HS-5 (cell line): Measurements from ENCODE around the gene GIPC2.
"Not testable (repeated sequence)": the region's sequence is repeated elsewhere in the genome, so short reads cannot be mapped to it uniquely, and the experiment has no call there.

Experiments used
- DNase-seq: peaks from one replicate; pipeline ENCODE4 v3.0.0-alpha.2; 2012; ENCODE audit warnings: low read depth

Gene GIPC2

DNA sequence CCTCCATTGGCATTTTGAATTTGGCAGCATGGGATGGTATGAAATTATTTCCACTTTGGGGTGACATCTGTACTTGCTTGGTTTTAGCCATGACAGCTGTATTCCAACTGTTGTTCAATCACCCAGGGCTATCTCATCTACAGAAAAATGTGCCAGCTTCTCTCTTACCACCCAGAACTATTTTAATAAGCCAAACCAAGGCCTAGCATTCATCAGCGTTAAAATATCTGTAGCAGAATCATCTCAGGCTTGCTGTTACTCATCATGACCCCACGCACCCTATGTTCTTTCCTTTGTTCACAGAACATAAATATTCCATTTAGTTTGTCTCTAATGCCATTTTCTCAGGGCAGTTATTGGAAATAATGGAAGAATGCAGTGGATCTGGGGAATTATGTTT, 49.8 kb downstream of the GIPC2 start:
- DNase-seq, result peak; percentile 80

DNA sequence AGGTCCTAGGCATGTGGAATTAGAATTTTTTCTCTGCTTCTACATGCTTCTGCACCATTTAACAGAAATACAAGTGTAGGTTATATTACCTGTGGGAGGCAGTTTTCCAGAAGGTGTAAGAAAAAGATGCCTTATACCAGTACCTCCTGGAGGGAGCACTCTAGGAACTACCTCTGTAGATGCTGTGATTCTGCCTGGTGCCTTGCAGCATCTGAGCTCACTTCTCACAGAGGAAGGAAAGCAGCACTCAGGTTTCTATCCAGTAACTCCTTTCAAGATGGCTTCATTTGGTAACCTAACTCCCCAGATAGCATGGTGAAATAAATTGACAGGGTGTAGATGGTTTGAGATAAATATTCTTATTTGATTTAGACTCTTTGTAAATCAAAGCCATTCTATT, 50.3 kb downstream of the GIPC2 start:
- no peak for DNase-seq

DNA sequence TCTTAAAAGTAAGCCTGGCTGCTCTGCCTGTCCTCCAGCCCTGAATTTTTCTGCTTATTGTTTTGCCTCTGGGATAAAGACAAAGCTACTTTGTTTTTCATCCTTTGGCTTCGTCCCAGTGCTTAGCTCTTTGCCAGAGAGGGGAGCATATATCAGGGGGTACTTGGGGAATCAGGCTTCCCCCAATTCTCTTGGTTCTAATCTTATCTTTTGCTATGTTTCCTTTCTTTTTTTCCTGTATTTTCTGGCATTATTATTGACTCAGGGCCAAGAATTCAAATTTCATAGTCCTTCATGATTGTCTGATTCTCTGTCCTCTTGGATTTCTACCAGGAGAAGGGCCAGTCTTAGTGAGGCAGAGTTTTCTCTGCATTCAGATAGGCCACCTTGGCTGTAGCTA, 51.2 kb downstream of the GIPC2 start:
- no peak for DNase-seq

DNA sequence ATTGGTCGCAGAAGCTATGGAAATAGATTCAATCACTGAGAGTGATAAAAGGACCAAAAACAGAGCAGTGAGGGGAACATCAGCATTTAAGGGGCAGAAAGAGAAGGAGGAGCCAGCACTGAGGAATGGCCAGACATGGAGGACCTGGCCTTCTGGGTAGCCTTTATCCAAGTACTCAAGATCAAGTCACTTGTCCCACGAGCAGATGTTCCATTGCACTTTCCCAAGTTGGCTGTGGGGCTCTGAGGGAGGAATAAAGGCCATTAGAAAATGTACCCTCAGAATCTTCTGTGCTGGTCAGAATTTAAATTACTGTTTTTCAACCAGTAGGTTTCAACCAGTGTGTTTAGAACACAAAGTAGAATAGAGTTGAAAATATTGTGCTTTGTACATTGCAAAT, 55.3 kb downstream of the GIPC2 start:
- DNase-seq, result no peak

DNA sequence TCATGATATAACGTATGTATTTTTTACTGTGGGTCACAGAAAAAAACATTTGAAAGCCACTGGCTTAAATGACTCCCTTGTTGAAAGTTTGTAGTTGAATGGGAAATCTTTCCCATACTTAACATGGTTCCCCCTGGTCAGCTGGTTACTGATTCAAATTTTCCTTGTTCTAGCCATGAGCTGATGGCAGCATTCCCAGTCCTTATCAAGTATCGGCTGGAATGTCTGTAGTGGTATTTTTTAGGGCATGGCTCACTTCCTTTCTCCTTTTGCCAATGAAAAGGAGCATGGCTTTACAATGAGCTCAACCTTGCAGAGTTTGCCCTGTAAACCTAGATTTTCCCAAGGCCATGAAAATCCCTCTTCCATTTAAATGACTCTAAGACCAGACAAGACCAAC, 55.7 kb downstream of the GIPC2 start:
- peak; percentile 98 for DNase-seq

DNA sequence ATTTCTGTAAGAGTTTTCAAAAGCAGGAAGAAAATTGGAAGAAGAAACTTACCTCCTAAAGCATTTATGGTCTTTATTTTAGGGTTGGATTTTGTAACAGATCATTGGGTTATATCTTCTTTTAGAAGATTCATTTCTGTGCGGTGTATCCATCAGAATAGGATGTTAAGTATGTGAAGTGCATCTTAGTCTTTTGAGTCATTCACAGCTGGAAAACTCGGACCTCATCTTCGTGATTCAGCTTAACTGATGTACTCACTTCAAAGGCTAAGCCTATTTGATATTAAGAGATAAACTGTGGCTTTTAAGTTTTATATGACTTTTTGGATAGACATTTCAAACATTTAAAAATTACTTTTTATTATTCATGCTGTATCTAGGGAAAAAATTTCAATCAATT, 56.3 kb downstream of the GIPC2 start:
- DNase-seq, result peak; percentile 89

DNA sequence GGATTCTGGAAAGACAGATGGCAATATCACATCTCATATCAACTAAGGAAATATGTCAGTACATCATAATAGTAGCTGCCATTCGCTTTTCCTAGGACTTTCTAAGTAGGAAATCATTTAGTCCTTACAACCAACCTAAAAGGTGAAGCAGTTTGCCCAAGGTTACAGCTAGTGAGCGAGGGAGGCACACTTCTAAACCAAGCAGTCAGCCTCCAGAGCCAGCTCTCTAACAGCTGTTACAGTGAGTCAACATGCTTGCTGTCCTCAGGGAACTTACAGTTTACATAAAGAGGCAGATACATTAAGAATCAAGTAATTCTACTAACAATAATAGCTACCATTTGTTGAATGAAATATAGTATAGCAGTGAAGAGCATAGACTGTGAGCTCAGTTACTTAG, 57.1 kb downstream of the GIPC2 start:
- DNase-seq, result no peak

DNA sequence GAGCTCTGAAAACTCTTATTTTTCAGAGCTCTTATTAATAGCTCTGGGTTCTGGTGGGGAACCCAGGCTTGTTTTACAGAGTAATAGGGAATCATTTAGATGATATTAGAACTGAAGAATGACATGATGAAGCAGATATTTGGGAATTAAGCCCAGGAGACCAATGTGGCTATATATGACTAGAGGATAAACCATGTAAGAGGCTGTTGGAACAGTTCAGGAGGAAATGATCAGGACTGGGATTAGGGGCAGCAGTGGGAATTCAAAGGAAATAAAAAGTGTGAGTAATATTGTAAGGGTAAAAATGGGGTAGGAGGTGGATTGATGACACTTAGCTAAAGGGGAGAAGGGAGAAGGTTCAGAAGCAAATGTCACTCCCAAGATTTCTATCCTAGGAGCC, 58.6 kb downstream of the GIPC2 start:
- peak; percentile 63 for DNase-seq

DNA sequence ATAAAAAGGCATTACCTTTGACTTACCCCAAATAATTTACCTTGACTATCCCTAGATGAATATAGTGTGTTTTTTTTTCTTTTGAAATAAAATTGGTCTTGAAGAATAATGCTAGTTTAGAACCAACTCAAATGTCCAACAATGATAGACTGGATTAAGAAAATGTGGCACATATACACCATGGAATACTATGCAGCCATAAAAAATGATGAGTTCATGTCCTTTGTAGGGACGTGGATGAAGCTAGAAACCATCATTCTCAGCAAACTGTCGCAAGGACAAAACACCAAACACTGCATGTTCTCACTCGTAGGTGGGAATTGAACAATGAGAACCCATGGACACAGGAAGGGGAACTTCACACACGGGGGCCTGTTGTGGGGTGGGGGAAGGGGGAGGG, 63.9 kb downstream of the GIPC2 start:
- not testable (repeated sequence) for DNase-seq

DNA sequence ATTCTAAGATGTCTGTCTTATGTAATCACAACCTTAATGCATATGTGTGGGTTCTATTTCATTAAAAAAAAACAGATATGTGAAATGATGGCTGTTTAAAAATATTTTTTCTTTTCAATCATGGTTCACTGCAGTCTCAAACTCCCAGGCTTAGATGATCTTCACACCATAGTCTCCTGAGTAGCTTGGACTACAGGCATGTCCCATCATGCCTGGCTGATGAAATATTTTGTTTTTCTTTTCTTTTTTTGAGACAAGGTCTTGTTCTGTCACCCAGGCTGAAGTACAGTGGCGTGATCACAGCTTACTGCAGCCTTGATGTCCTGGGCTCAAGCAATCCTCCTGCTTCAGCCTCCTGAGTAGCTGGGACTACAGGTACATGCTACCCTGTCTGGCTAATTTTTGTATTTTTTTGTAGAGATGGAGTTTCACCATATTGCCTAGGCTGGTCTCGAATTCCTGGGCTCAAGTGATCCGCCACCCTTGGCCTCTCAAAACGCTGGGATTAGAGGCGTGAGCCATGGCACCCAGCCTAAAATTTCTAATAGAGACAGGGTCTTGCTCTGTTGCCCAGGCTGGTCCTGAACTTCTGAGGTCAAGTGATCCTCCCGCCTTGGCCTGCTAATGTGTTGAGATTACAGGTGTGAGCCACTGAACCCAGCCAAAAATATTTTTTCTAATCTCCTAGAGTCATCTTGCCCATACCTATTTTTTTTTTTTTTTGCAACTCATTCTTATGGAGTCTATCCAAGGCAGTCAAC, 67.6 kb downstream of the GIPC2 start:
- DNase-seq, result no peak

DNA sequence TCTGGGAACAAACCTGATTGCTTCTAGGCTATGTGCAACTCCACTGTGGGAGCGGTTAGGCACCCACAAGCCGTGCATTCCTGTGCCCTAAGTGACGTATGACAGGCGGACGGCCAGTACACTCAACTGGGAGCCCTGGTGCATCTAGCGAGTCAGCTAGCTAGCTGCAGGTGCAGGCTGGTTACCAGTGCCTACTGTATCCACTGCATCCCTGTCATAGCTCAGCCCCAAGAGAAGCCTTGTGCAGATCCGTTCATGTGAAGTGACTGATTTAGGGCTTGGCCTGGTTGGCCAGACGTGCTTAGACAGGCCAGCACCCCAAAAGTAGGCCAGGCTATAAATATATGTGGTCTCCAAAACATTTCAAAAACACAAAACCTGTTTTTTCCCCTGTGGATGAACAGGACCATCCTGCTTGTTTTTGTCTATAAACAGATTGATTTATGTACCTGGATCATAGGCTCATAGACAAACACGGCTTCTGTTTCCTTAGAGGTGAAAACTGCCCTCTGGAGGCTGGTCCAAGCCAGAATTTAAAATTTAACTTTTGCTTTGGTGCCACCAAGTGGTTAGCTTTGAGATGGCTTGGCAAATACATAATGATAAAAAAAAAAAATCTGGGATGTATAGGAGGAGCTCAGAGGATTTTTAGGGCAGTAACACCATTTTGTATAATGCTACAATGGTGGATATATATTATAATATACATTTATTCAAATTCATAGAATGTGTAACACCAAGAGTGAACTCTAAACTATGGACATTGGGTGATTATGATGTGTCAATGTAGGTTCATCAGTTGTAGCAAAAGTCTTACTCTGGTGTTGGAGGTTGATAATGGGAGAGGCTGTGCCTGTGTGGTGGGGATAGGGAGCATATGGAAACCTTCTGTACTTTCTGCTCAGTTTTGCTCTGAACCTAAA, 68.5 kb downstream of the GIPC2 start:
- peak; percentile 74 for DNase-seq

DNA sequence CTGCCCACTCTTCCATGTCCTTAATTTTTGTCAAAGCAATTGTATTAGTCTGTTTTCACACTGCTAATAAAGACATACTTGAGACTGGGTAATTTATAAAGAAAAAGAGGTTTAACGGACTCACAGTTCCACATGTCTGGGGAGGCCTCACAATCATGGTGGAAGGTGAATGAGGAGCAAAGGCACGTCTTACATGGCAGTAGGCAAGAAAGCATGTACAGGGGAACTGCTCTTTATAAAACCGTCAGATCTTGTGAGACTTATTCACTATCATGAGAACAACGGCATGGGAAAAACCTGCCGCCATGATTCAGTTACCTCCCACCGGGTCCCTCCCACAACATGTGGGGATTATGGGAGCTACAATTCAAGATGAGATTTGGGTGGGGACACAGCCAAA, 74.7 kb downstream of the GIPC2 start:
- DNase-seq, result not testable (repeated sequence)

DNA sequence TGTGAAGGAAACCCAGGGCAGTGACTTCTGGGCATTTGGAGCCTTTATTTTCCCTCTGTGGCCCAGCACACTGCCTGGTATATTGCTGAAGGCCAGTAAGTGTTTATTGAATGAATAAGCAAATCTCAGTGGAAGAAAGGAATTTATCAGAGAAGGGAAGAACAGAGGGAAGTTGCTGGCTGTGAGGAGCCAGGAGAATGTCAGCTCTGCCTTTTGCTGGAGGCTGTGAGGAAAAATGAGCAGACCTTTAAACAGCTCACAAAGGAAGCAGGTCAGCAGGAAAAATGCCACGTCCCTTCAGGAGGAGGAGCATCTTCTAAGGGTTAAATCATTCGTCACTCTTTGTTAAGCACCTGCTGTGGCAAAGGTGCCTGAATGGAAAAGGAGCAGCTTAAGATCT, 75.9 kb downstream of the GIPC2 start:
- no peak for DNase-seq

DNA sequence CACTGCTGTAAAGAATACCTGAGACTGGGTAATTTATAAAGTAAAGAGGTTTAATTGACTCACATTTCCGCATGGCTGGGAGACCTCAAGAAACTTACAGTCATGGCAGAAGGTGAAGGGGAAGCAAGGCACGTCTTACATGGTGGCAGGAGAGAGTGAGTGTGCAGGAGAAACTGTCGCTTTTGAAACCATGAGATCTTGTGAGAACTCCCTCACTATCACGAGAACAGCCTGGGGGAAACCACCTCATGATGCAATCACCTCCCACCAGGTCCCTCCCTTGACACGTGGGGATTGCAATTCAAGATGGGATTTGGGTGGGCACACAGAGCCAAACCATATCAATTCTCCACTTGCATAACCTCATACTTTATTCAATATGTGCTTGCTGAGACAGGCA, 76.6 kb downstream of the GIPC2 start:
- DNase-seq, result no peak

DNA sequence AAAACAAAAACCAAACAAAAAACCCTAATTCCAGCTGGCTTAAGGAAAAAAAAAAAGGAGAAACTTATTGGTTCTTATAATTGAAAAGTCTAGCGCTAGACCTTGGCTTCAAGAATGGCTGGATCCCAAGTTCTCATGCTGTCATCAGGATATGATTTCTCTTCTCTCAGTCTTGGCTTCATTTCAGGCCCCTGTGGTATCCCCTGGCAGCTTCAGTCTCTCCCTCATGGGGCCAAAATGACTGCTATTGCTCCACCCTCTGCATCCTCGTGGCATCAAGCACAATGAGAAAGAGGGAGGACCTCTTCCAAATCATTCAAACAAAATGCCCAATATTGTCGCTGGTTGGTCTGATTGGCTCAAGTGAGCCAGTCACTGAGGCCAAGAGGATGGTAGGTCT, 80.7 kb downstream of the GIPC2 start:
- DNase-seq, result no peak

DNA sequence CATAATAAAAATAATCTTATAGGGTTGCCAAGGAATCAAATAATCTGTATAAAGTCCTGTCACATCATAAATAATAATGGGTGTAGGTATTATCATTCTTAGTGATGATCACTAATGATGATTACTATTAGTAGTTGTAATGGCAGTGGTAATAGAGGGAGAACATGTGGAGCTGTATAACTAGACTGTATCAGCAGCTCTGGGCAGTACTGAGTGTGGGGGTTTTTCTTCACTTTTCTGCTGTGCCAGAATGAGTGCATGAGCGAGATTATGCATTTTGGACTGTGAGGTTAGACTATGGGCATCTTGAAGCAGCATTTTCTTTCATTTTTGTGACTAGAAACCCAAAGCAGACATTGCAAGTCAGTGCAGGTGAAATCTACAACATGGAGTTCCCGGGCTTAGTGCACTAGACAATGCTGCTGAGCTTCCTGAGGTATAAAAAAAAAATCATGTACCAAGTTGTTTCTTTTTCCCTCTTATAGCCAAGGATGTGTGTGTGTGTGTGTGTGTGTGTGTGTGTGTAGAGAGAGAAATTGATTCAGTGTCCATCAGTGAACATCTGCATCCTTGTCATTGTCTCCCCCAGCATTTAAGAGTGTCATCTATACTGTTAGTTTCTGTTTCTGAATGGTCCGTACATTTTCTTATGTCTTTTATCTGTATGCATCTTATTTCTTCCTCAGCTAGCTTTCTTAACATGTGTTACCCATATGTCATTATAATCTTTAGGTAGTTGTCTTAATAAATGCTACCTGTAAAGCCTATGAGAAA, 86.6 kb downstream of the GIPC2 start:
- no peak for DNase-seq

DNA sequence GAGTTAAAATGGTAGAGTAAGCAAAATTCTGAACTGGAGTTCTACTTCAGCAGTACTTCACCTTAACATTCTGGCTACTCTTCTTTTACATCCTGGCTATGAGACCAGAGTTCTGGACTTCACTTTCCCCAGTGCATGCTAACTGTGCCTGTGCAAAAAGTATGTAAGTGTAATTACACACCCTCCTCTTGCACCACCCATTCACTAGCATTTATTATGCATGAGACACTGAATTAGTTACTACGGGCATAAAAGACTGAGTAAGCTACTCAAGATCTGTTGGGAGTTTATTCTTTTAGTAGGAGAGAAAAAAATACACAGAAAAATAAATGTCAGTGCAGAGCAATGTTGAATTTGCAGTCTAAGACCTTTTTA, 87.2 kb downstream of the GIPC2 start:
- DNase-seq, result no peak

DNA sequence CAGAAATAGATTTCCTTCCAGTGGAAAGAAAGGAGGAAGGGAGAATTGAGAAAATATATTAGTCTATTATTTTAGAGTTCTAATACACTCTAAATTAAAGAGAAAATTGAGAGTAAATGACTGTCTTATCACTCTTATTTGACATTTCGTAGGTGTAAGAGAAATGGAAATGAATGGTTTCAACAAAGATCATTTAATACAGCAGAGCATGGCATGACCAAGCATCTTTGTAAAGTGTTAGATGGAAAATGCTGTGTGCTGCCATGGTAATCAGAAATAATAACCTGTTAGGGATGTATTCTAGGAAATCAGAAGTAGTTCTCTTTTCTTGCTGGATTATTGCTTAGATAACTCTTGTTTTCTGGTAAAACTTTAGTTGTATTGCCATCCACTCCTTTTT, 90.9 kb downstream of the GIPC2 start:
- no peak for DNase-seq

DNA sequence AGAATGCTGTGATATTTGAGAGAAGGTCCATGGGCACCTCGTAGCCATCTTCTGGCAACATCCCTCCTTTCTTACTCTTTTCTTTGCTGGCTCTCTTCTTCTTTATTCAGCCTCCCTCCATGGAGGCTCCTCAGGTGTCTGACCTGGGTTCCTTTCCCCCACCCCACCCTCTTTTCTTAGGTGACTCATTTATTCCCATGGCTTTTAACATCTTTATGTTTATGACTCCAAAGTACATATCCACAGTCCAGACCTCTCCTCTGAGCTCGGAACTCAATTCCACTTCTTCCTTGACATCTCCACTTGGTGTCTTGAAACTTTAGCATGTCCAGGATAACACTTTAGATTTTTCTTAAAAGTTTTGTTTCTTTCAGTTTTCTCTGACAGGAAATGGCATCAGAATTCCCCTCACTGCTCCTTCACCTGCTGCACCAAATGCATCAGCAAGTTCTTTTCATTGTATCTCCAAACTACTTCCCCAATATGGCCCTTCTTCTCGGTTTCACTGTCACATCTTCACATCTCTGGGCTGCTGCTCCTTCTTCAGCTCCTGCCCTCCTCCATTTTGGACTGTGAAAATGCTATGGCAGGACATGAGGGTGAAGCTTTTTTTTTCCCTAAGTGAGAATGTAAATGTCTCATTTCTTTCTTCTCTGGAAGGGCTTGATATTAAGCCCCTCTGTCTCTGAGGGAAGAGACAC, 95.9 kb downstream of the GIPC2 start:
- DNase-seq, result no peak

DNA sequence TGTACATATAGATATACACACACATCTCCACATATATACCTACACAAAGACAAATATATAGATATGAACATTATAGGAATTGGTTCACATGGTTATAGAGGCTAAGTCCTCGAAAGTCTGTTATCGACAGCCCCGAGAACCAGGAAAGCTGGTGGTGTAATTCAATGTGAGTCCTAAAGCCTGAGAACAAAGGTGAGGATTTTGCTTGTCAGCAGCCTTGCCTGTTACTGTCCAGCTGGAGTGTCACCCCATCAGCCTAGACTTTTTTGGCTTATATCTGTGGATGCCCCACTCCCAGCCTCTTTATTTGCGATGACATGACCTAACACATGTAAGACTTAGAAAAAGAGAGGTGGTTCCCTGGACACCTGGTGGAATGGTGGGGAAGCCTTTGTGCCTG, 97.0 kb downstream of the GIPC2 start:
- no peak for DNase-seq

DNA sequence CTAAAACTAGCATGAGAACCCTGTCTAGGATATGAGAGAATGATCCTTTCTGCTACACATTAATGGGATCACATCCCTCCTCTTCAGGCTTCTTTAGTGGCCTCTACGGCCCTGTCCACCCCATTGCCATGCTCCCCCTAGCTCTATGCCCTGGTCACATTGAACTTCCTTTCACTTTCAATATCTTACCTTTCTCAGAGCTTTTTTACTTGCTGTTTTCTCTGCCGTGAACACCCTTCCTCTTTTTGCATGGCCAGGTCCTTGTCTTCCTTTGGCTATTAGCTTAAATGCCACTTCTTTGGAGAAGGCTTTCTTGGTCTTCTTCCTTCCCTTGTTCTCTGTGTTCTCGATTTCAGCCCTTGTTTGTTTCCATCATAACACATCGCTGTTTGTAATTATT, 97.4 kb downstream of the GIPC2 start:
- no peak for DNase-seq

DNA sequence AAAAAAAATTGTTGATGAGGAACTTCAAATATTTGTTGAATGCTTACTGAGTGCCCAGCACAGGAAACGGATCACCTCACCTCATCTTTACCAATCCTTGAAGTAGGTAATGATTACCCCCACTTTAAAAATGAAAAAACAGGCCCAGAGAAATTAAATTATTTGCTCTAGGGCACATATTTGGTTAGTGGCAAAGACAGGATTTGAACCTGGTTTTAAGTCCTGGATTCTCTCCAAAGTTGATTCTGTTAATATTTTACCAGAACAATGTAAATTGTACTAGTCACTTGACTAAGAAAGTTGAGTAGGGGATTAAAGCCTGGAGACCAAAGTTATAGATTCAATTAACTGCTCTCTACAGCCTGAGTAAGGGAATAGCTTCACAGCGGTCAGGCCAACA, 97.9 kb downstream of the GIPC2 start:
- DNase-seq, result no peak
